Measurements from ENCODE around the gene ANXA10.
A peak's percentile ranks its signal among the peaks of the same experiment; 100 is the strongest.
"Not testable (repeated sequence)": the region's sequence is repeated elsewhere in the genome, so short reads cannot be mapped to it uniquely, and the experiment has no call there.

Gene ANXA10

DNA sequence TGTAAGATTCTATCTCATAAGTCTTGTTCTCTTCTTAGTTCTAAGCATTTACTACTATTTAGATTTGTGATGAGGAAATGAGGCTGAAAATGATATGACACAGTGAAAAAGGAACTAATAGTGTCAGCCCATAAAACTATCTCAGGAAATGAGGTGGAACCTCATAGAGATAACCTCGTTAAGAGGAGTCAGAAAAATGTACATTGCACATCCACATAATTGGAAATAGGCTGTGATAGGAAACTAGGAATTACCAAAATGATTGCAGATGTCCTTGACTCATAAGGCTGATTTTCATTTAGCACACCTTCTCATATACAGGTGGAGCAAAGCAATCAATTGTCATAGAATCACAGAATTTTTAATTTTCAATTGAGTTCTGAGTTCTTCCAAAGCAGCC, 26.8 kb downstream of the ANXA10 start:
- no peak for DNase-seq

DNA sequence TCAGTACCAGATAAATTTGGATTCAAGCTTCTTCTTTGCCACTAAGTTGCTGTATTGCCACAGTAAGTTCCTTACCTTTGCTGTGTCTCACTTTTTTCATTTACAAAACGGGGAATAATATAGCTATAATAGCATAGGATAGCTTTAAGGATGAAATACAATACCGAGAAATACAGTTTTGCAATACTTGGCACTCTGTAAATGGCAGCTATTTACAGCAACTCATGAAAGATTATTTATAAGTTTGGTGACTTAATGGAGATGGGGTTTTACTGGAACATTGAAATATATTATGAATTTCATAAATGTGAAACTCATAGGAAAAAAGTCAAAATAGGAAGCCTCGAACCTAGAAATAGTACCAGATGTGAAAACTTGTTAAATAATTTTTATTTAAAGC, 27.6 kb downstream of the ANXA10 start:
- no peak for DNase-seq

DNA sequence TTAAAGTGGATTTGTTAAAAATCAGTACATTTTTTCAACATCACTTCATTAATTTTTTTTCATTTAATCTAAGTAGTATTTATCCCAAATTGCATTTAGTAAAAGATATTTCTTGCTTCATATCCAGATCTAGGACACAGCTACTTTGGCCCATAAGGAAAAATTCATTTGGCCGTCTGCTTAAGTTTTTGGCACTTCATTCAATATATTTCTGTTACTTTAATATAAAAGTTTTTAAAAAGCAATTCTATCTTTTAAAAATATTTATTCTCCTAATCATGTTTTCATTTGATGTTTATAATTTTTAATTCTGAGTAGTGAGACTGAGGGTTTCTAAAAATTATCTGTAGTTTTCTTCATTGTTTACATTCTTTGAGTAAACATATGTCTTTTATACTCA, 28.5 kb downstream of the ANXA10 start:
- DNase-seq = no peak

DNA sequence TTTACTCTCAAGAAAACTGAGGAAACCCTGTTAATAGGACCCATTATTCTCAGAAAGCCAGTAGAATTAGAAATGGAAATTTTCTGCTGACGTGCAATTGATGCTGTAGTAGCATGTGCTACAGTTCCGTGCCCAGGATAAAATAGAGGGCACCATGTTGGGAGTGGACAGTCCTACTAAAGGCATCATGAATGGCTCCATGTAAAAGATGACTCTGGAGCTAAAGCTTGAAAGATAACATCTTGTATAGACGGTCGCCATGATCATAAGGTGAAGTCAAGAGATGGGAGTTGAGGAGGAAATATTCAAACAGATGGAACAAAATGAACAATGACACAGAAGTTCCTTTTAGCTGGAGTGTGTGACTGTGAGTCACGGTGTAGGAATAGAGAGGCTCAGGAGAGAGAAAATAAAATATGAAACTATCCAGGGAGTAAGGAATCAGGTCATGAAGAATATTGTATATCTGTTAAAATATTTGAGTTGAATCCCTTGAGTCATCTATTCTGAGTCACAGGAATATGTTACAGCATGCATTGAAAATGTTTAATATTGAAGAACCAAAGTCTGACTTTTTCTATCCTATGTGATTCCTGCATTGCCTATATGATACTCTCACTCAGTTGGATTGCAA, 31.8 kb downstream of the ANXA10 start:
- no peak for DNase-seq

DNA sequence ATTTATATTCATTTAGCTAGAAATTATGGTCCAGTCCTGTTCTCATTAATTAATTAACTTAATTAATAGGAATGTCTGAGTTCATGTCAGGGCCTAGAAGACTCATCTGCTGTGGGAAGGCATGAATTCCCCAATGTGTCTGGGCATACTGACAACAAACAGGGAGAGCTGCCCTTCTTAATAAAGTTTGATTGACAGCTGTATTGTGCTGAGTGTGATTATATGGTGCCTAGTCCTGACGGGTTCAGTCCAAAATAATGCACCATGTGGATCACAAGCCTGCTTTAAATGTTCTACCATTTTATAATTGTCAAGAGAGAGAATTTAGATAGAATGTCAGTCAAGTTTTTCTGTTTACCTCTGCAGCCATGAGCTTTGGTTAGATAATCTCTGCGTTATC, 34.6 kb downstream of the ANXA10 start:
- DNase-seq = no peak

DNA sequence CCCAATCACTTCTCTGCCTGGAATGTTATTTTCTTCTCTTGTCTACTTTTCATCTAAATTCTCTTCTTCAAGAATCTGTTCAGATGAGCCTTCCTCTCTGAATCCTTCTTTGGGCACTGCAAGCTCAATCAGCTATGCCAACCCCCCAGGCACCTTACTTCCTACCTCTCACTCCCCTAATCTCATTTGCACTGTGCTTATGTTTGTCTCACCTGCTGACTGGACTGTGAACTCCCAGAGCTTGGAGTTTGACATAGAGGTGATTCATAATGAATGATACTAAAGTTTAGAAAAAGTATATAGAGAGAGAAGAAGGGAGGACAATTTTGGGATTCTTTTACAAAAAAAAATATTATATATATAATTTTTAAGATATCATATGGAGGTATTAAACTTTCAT, 36.3 kb downstream of the ANXA10 start:
- no peak for DNase-seq

DNA sequence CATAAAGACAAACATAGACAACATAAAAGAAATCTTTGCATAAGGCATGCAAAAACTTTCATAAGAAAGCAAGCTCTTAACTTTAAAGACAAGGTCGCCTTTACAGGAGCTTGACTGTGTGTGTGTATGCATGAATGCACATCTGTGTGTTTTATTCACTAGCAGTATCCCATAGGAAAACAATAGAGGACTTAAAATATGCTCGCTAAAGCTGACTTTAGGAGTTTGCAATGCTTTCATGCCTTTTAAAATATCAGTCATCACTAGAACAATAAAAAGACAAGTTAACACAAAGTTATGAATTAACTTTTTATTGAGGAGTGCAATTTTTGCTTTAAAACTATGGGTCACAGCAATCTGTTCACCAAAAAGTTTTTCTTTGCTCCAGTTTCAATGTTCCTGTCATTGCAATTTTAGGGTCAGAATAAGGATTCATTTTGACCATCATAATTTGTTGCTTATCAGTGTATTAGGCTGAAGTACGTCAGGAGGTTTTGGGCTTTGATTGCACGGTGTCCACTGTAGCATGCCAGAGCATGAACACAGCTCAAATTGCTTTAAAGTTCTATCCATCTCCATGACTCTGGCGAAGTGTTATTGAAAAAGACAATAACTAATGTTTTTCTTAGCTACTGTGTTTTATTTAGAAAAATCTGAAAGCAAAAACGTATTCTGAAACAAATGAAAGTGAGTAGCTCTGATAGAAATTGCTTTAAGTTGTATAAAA, 36.9 kb downstream of the ANXA10 start:
- DNase-seq = no peak

DNA sequence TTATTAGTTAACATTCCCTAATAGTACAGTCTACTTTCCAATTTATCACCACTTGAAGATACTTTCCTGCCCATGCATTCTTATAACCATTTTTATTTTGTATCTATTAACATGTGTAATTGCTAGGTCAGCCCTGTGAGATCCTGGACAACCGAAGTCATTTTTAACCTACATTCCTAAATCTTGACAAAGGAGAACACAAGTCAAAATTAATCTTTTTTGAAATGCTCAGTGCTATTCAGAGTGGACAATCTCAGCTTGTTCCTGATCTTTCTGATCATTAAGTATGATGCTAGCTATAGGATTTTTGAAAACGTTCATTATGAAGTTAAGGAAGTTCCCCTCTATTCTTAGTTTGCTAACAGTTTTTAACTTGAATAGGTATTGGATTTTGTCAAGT, 37.5 kb downstream of the ANXA10 start:
- no peak for DNase-seq

DNA sequence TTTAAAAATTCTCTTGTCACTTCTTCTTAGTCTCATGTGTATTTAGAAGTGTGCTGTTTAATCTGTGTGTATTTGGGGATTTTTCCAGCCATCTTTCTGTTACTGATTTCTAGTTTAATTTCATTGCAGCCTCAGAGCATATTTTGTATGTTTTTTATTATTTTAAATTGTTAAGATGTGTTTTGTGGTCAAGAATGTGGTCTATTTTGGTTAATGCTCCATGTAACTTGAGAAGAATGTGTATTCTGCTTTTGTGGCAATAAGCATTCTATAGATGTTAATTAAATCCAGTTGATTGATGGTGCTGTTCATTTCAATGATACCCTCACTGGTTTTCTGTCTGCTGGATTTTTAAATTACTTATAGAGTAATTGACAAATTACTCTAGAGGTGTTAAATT, 38.9 kb downstream of the ANXA10 start:
- no peak for DNase-seq

DNA sequence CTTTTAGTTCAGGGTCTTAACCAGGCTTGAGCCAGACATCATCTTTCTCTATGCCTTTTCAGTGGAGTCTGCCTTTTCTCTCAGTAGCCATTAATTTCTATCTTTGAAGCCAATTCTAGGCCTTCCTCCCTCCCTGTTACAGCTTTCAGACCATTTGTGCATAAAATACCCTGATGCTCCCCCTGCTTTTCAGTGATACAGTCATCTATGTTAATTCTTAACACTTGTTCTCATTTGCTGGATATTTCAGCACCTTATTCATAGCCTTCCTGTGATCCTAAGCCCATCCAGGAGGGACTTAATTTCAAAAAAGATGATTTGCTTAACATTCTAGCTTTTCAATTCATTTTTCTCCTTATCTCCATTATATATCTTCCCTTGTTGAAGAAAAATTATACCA, 42.3 kb downstream of the ANXA10 start:
- no peak for DNase-seq

DNA sequence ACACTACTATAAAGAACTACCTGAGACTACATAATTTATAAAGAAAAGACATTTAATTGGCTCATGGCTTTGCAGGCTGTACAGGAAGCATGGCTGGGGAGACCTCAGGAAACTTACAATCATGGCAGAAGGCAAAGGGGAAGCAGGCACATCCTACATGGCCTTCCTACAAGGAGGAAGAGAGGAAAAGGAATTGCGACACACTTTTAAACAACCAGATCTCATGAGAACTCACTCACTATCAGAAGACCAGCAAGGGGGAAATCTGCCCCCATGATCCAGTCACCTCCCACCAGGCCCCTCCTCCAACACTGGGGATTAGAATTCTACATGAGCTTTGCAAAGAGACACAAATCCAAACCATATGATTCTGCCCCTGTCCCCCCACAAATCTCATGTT, 43.5 kb downstream of the ANXA10 start:
- not testable (repeated sequence) for DNase-seq

DNA sequence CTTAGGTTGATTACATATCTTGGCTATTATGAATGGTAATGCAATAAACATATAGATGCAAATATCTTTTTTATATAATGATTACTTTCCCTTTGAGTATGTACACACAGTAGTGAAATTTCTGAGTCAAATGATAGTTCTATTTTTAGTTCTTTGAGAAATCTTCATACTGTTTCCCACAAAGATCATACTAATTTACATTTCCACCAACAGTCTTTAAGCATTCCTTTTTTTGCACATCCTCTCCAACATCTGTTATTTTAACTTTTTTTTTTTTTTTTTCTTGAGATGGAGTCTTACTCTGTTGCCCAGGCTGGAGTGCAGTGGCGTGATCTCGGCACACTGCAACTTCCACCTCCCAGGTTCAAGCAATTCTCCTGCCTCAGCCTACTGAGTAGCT, 45.4 kb downstream of the ANXA10 start:
- DNase-seq = not testable (repeated sequence)

DNA sequence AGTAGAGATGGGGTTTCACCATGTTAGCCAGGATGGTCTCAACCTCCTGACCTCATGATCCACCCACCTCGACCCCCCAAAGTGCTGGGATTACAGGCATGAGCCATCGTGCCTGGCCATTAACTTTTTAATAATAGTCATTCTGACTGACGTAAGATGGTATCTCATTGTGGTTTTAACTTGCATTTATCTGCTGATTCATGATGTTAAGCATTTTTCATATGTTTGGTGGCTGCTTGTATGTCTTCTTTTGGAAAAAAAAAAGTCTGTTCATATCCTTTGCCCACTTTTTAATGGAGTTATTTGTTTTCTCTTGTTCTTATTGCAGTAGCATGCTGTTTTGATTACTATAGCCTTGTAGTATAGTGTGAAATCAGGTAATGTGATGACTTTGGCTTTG, 45.8 kb downstream of the ANXA10 start:
- no peak for DNase-seq

DNA sequence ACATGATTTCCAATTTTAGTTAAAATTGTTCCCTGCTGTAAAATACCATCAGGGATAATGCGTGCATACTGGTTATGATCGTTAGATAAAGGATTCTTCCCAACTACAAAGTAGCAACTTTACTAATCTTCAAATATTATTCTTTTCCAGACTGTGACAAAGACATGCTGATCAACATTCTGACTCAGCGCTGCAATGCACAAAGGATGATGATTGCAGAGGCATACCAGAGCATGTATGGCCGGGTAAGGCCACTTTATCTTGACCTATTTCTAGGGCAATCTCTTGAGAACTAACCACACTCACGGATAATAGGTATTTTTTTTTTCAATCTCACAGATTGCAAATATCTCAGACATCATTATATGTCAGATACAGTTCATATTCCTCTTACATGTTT, 47.0 kb downstream of the ANXA10 start:
- no peak for DNase-seq

DNA sequence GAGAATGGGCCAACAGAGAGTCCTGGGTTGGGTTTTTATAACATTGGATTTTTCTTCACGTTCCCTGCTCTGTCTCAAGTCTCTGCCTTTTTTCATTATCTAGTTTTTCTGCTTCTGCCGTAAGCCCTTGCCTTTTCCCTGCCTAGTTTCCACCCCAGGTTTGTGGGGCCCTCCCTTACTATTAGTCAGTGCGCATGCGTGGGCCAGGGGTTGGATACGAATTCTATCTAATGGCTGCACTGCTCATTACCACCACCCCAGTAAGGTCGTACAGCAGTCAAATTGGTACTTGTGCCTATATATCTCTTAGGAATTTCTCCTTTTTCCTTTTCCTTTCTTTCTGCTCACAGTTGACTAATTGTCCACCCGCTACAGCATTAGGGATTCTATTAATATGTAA, 49.4 kb downstream of the ANXA10 start:
- no peak for DNase-seq

DNA sequence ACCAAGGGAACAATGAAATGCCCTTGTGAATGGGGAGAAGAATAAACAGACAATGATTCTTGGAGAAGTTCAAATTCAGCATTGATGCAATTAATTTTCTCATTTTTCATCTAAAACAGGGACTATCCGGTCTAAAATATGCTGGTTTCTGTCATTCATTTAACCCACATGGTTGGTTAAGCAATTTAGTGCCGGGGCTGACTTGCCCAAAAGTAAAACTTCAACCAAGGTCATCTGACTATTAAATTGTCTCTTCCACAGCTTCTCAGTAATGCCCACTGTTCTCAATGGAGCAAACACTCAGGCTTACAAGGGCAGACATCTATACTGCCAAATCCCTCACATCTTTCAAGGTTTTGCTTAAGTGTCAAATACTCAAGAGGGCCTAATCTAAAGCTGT, 51.3 kb downstream of the ANXA10 start:
- DNase-seq = no peak

DNA sequence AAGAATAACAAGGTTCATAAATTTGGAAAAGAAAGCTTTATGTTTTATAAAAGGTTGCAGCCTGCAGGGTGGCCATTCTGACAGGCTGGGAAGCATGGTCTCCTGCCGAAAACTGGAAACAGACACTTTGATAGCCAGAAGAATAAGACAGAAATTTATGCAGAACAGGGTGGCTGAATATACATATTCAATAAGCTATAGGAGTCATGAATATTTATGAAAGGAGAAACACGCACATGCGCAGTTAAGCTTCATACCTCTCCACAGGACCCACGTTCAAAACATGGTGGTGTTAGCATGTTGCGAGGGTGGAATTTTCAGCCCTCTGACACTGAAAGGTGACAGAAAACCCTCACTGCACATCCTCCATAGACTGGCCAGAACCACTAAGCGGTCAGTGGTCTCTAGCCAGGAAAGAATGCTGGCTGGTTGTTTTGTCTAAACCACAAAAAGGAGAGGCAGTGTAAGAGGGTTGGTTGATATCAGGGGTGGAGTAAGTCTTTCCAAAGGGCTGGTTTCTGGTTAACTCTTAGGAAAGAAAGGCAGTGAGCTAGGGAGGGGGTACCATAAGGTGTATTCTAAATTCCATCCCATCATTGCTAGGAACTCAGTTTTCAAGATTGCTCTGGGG, 58.2 kb downstream of the ANXA10 start:
- no peak for DNase-seq

DNA sequence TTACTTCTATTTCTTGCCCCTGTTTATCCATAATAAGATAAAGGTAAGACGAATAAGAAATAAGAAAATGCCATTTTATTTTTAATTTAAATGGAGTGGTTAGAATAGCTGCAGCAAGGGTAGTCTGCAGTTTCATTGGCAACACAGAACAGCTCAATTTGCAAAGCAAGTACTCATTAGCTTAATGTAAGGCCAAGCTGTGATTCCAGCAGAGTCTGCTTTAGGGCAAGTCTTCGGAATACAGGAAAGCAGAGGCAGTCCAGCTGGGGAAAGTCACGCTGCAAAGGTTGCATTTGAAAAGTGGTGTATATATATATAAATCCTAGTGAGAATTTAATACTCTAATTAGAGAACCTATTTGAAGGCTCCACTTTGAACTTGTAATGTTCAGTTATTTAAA, 59.0 kb downstream of the ANXA10 start:
- no peak for DNase-seq

DNA sequence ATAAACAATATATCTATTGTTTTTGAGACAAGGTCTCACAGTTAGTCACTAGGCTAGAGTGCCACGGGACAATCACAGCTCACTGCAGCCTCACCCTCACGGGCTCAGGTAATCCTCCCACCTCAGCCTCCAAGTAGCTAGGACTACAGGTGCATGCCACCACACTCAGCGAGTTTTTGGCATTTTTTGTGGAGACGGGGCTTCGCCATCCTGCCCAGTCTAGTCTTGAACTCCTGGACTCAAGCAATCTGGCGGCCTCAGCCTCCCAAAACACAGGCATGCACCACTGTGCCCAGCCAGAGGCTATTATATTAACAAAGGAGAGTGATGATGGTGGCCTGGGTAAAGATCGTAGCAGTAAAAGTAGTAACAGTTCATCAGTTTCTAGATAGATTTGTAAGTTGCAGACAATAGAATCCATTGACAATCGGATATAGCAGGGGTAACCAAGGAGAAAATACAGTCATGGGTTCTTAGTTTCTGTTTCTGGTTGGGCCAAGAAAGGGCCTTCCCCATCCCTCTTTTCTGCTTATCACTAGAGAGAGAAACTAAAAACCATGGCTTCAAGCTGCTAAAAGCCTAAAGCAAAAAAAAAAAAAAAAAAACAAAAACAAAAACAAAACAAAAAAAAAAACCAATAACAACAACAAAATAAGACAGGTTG, 60.6 kb downstream of the ANXA10 start:
- no peak for DNase-seq

DNA sequence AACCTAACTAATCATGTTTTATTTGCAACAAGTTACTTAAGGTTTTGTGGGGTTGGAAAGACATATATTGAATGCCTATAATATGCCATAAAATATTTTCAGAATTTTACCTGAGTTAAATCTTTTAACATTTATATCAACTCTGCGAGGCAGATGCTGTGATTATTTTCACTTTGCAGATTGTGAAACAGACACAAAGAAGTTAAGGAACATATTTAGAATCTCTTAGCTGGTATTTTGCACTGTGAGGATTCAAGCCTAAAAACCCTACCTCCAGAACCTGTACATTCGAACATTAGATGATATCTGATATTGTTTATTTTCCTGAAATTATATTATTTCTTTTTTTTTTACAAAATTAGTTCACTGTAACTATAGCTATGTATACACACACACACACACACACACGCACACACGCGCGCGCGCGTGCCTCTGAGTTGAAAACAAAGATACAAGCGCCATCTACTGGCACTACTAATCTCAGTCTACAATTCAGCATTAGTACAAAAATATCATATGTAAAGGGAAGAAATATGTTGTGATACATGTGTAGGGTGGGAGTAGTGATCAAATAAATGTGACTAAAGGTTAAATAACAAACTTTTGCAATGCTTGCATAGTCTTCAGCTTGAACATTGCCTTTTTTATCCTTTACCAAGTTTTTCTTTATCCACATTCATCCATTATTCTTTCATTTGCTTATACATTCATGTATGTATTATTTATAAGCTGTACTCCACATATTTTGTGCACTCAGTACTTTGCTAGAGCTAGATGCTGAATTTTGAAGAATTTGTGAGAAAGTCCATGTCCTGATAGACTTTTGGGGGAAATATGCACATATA, 61.5 kb downstream of the ANXA10 start:
- peak; percentile 34 to 48 for DNase-seq

DNA sequence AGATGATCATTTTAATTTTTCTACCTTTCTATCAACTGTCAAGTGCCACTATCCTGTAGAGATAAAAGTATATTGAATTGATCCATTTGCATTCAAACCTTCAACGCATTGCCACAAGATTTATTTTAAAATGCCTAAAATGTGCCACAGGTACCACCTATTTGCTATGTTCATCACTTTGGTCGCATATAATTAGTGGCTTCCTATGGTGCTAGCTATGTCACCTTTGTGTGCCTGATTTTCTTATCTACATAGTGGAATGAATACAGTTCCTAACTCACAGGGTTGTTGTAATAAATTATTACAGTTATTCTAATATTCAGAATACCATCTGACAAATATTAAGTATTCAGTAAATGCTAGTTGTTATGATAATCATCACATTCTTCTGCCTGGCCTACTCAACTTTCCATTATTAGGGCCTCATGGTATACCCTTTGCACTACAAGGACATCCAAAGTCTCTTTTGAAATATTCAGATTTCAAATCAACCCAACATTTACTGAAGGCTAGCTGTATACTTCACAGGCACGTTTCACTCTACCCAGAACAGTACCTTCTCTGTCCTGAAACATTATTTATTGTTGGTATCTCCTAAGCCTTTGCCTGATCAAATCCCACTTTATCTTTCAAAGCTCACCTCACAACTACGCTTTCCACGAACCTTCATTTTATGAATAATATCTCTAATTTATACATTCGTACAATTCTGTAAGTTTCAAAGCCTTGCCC, 62.4 kb downstream of the ANXA10 start:
- no peak for DNase-seq

DNA sequence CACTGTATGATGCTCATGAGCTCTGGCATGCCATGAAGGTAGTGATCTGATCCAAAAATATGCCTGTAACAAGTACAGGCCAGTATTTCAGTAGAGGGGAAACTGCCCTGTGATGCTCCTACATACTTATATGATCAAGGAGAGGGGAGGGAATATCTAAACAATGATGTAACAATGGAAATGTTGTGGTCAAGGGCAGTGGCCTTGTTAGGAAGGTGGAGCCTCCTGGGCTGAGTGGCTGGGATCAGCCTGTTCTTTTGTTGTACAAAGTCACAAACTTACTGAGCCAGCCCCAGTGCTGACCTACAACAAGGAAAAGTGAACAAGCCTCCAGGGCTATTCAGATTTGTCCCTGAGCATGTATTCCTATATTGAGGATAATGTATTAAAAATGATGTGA, 70.3 kb downstream of the ANXA10 start:
- DNase-seq = no peak

Data from stimulated activated CD4-positive, alpha-beta T cell treated with anti-CD3 and anti-CD28 coated beads, Interleukin-2, amount 100 ng/mL, for 48 hours (primary cell).